ENCODE data around the gene KRTAP5-4. TPM values are rescaled to one million over a fixed set of nuclear protein-coding genes. Genes with fewer than 3 reads are reported as not detected.

Gene KRTAP5-4
- total and polyA plus RNA-seq, 7 donors = not detected

- peaks cover 0 to 3% (median 0%) of the 10 kb centered on the region in 3 donors for H3K27me3 ChIP-seq (ENCODE audit: insufficient read depth in 3 of 3, low read length in 2 of 3)
- no peaks in the 10 kb centered on the region for H3K36me3 ChIP-seq (ENCODE audit: insufficient read depth in 1 of 2, low read depth in 1 of 2)
- no peak for TF ChIP-seq CTCF (IDR thresholded peaks at IDR 0.05)
- peak in 3 of 4 donors; percentile 7 to 38 (median 8) for ATAC-seq
- no peak overlapping the region for H3K27ac ChIP-seq
- no peak overlapping the region for H3K4me3 ChIP-seq
- H3K9me3 ChIP-seq = no peaks in the 10 kb centered on the region
- intact Hi-C loops (cut with DNase I) = loop anchor here in 1 of 2 donors (1.0 to 5.0 kb wide), 2 partner anchors 40 to 180 kb away; no protein-coding TSS in a partner anchor
- DNase-seq = no peak
- WGBS, 3 donors = 46 to 49% (median 47%) methylated on average over 20 of the region's 20 CpGs
- H3K4me1 ChIP-seq = no peaks in the 10 kb centered on the region
Observed at GRCh38 chr11:1652442-1652770, 30.5 kb upstream of the KRTAP5-4 start.

- no peak for TF ChIP-seq CTCF (IDR thresholded peaks at IDR 0.05)
- ATAC-seq (no peak), DNase-seq (no peak)
- intact Hi-C loops (cut with DNase I) = loop anchor here in 1 of 2 donors (1.0 to 5.0 kb wide), 2 partner anchors 40 to 180 kb away; no protein-coding TSS in a partner anchor
- no peak overlapping the region for H3K27ac ChIP-seq
- no peaks in the 10 kb centered on the region for H3K4me1 ChIP-seq
- peaks cover 0 to 3% (median 0%) of the 10 kb centered on the region in 3 donors for H3K27me3 ChIP-seq (ENCODE audit: insufficient read depth in 3 of 3, low read length in 2 of 3)
- WGBS, 3 donors = 80 to 82% (median 81%) methylated on average over 19 of the region's 19 CpGs
- no peak overlapping the region for H3K4me3 ChIP-seq
- H3K9me3 ChIP-seq = no peaks in the 10 kb centered on the region
- no peaks in the 10 kb centered on the region for H3K36me3 ChIP-seq (ENCODE audit: insufficient read depth in 1 of 2, low read depth in 1 of 2)
Observed at GRCh38 chr11:1652026-1652425, 30.1 kb upstream of the KRTAP5-4 start.

- 88 to 92% (median 90%) methylated on average over 7 of the region's 7 CpGs for WGBS, 3 donors
- Histone ChIP-seq H3K27ac (no peak overlapping the region), H3K27me3 (ENCODE audit: insufficient read depth in 3 of 3, low read length in 2 of 3) (peaks cover 0 to 3% (median 0%) of the 10 kb centered on the region in 3 donors), H3K4me1 (no peaks in the 10 kb centered on the region), H3K4me3 (no peak overlapping the region), H3K9me3 (no peaks in the 10 kb centered on the region), H3K36me3 (ENCODE audit: insufficient read depth in 1 of 2, low read depth in 1 of 2) (no peaks in the 10 kb centered on the region)
- DNase-seq (peak in 1 of 2 donors; percentile 3), ATAC-seq (no peak)
- TF ChIP-seq CTCF (IDR thresholded peaks at IDR 0.05) = no peak
- intact Hi-C loops (cut with DNase I) = loop anchor here in 1 of 2 donors (5.0 kb wide), 1 partner anchor 41 kb away; no protein-coding TSS in a partner anchor
Observed at GRCh38 chr11:1651411-1651980, 29.6 kb upstream of the KRTAP5-4 start.

- Histone ChIP-seq H3K4me1 (no peaks in the 10 kb centered on the region), H3K27me3 (ENCODE audit: insufficient read depth in 3 of 3, low read length in 2 of 3) (peaks cover 0 to 3% (median 0%) of the 10 kb centered on the region in 3 donors), H3K9me3 (no peaks in the 10 kb centered on the region), H3K4me3 (no peak overlapping the region), H3K27ac (no peak overlapping the region), H3K36me3 (ENCODE audit: insufficient read depth in 1 of 2, low read depth in 1 of 2) (no peaks in the 10 kb centered on the region)
- intact Hi-C loops (cut with DNase I) = loop anchor here in 1 of 2 donors (5.0 kb wide), 1 partner anchor 41 kb away; no protein-coding TSS in a partner anchor
- DNase-seq = peak in 1 of 2 donors; percentile 34
- ATAC-seq = no peak
- 78 to 82% (median 78%) methylated on average over 5 of the region's 5 CpGs for WGBS, 3 donors
- TF ChIP-seq CTCF (IDR thresholded peaks at IDR 0.05) = no peak
Observed at GRCh38 chr11:1650918-1651262, 29.0 kb upstream of the KRTAP5-4 start.

Measured in psoas muscle (tissue), 8 donors.